ENCODE measurements around the gene TMEM120A. TPM values are rescaled to one million over a fixed set of nuclear protein-coding genes. Genes with fewer than 3 reads are reported as not detected.

The TMEM120A gene
- total RNA-seq, 1 donor from 2014 or later = 34.2 TPM

DNA sequence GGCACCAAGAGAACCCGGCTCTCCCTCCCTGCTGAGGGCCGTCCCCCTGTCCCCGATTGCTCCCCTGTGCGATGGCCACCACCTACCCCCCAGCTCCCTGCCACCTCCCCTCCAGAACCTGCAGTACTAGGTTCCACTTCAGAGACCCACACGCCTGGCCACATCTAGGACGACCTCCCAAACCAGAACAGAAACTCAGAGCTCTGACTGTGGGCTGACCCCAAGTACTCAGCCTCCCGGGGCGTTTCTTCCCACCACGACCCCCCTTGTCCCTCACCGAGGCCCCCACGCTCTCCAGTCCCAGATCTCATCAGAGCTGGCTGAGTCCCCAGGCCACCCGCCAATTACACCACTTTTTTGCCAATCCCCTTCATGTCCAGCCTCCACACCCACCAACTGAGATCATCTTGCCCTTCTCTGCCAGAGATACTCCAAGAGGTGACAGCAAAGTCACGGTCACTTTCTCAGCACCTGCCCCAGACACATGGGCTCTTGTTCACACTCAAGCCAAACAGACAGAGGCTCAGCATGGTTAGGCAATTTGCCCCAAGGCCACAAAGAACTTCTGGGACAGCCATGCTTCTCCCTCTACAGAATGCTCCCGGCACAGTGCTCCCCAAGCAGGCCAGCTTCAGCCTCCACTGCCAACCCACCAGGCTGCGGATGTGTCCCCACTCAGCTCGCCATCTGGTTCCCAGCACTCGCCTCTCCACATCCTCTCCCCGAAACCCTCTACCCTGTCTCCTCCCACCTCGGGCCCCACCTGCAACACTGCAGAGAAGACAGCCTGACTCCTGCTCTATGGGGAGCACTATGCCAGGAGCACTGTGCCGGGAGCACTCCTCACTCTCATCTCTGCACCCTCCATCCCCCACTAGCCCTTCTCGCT is 4.7 kb downstream of the TMEM120A start:
- Histone ChIP-seq H3K4me2 (ENCODE audit: low read length) (no peak overlapping the region), H3K9me3 (ENCODE audit: insufficient read depth, low read depth, low read length) (no peaks in the 10 kb centered on the region), H3K27me3 (ENCODE audit: insufficient read depth, low read length) (no peaks in the 10 kb centered on the region), H3K9ac (ENCODE audit: low read length) (no peak overlapping the region), H3K4me1 (ENCODE audit: insufficient read depth, low read length) (peaks cover 11% of the 10 kb centered on the region), H4K20me1 (ENCODE audit: insufficient read depth, low read length) (peaks cover 9% of the 10 kb centered on the region), H3K27ac (ENCODE audit: low read depth, low read length) (no peak overlapping the region), H3K4me3 (ENCODE audit: insufficient read depth, low read depth, low read length) (no peak overlapping the region), H3K36me3 (ENCODE audit: insufficient read depth, low read length) (no peaks in the 10 kb centered on the region), H2AFZ (ENCODE audit: low read depth, low read length) (no peak overlapping the region), H3K79me2 (ENCODE audit: insufficient read depth, low read length) (no peaks in the 10 kb centered on the region)
- peaks cover 11% of the 10 kb centered on the region for H3K36me3 Mint-ChIP-seq (ENCODE audit: low read depth, unreplicated experiment)
- TF ChIP-seq CTCF (IDR thresholded peaks at IDR 0.05; ENCODE audit: insufficient read depth, low read depth, low read length) (no peak), EZH2 (IDR thresholded peaks at IDR 0.05; ENCODE audit: insufficient read depth, low read length) (no peak)
- peaks cover 9% of the 10 kb centered on the region for H3K4me1 Mint-ChIP-seq (ENCODE audit: low read depth, unreplicated experiment)
- no peak for FAIRE-seq
- H3K9me3 Mint-ChIP-seq (ENCODE audit: unreplicated experiment) = no peaks in the 10 kb centered on the region
- DNase-seq (ENCODE audit: low read depth) = no peak
- H3K4me3 Mint-ChIP-seq (ENCODE audit: unreplicated experiment) = no peak overlapping the region
- H3K27ac Mint-ChIP-seq (ENCODE audit: unreplicated experiment) = peak overlapping the region; percentile 3
- H3K27me3 Mint-ChIP-seq (ENCODE audit: low read depth, unreplicated experiment) = no peaks in the 10 kb centered on the region

DNA sequence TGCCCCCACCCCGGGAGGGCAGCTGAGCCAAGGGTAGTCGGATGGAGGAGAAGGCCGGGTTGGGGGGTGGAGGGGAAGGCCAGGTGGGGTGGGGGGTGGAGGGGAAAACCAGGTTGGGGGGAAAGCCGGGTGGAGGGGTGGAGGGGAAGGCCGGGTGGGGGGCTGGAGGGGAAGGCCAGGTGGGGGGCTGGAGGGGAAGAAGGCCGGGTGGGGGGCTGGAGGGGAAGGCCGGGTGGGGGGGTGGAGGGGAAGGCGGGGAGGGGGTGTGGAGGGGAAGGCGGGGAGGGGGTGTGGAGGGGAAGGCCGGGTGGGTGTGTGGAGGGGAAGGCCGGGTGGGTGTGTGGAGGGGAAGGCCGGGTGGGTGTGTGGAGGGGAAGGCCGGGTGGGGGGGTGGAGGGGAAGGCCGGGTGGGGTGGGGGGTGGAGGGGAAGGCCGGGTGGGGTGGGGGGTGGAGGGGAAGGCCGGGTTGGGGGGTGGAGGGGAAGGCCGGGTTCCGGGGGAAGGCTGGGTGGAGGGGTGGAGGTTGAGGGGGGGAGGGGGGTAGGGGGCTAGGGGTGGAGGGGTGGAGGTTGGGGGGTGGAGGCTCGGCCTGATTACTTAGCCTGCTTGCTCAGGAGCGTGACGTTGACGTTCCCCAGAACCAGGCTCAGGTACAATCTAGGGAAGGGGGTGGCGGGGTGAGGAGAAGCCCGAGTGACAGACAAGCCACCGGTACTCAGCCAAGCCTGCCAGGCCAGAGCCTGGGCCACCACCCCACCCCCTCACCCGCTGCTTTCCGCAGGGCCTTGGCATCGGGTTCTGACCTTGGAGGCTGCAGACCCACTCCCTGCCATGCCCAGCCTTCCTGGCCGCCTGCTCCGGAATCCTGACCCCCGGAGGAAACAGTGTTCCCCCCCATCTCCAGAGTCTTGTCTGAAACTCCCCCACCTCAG is 5.6 kb downstream of the TMEM120A start:
- Histone ChIP-seq H3K36me3 (ENCODE audit: insufficient read depth, low read length) (no peaks in the 10 kb centered on the region), H3K27me3 (ENCODE audit: insufficient read depth, low read length) (no peaks in the 10 kb centered on the region), H3K9me3 (ENCODE audit: insufficient read depth, low read depth, low read length) (no peaks in the 10 kb centered on the region), H3K27ac (ENCODE audit: low read depth, low read length) (no peak overlapping the region), H3K4me3 (ENCODE audit: insufficient read depth, low read depth, low read length) (no peak overlapping the region), H2AFZ (ENCODE audit: low read depth, low read length) (no peak overlapping the region), H3K79me2 (ENCODE audit: insufficient read depth, low read length) (no peaks in the 10 kb centered on the region), H4K20me1 (ENCODE audit: insufficient read depth, low read length) (peaks cover 9% of the 10 kb centered on the region), H3K4me1 (ENCODE audit: insufficient read depth, low read length) (peaks cover 9% of the 10 kb centered on the region), H3K4me2 (ENCODE audit: low read length) (no peak overlapping the region), H3K9ac (ENCODE audit: low read length) (no peak overlapping the region)
- H3K36me3 Mint-ChIP-seq (ENCODE audit: low read depth, unreplicated experiment) = peaks cover 11% of the 10 kb centered on the region
- DNase-seq (ENCODE audit: low read depth) (no peak), FAIRE-seq (no peak)
- H3K9me3 Mint-ChIP-seq (ENCODE audit: unreplicated experiment) = no peaks in the 10 kb centered on the region
- no peak for TF ChIP-seq EZH2 (IDR thresholded peaks at IDR 0.05; ENCODE audit: insufficient read depth, low read length)
- TF ChIP-seq CTCF (IDR thresholded peaks at IDR 0.05; ENCODE audit: insufficient read depth, low read depth, low read length) = no peak
- H3K27me3 Mint-ChIP-seq (ENCODE audit: low read depth, unreplicated experiment) = no peaks in the 10 kb centered on the region
- H3K27ac Mint-ChIP-seq (ENCODE audit: unreplicated experiment) = no peak overlapping the region
- H3K4me1 Mint-ChIP-seq (ENCODE audit: low read depth, unreplicated experiment) = peaks cover 9% of the 10 kb centered on the region
- no peak overlapping the region for H3K4me3 Mint-ChIP-seq (ENCODE audit: unreplicated experiment)
